Activated CD4-positive, alpha-beta T cell treated with anti-CD3 and anti-CD28 coated beads for 24 hours (primary cell): ENCODE data around the gene ETNPPL.

Experiments used
- DNase-seq, 2 donors: peaks; one replicate each; pipeline ENCODE4 v3.0.0-alpha.2; 2020; ENCODE audit warnings: low read depth in 2 of 2

The ETNPPL gene

DNA sequence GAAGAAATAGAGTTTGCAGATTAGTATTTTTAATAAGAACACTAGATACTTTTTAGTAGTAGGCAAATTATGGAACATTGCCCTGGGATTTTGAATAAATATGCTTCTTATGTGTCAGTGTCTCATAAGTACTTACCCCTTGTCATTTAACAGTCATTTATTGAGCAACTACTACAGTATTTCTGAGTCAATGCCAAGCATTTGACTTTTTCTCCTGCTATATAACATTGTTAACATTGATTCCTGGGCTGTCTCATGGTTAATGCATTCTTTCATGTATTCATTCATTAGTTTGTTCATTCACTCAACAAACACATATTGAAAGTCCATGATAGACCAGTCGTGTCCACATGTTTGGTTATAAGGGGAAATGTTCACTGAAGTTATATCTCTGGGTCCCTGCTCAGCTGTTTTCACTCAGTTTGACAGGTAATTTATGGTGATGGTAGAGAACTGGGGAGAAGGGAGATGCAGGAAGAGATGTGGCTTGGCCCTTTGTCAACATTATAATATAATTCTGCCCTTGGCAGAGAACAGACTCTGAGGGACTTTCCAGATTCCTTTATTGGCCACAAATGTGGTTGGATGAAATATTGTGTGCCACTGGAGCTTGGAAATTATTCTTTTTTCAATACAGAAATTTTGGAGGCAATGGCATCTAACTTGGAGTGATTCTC, 62.6 kb downstream of the ETNPPL start:
- no peak for DNase-seq

DNA sequence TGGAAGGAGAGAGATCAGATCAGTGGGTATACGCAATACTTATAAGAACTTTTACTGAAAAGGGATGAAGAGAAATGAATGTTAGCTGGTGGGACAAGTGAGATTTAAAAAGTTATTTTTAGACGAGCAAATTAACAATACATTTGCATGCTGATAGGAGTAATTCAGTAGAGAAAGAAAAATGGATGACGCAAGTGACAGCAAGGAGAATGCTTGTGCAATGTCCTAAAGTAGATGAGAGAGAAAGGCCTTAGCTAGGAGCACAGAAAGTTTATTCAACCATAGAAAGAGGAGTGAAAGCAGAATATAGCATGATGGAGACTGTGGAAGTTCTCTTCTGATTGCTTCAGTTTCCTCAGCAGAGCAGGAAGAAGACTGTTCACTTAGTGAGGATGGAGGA, 66.7 kb downstream of the ETNPPL start:
- DNase-seq: no peak

- no peak for DNase-seq
Observed at GRCh38 chr4:108695062-108695461, 67.8 kb downstream of the ETNPPL start.

GRCh38 chr4:108694423-108694822, 68.4 kb downstream of the ETNPPL start:
- DNase-seq: no peak

- no peak for DNase-seq
Observed at GRCh38 chr4:108693819-108694218, 69.0 kb downstream of the ETNPPL start.

GRCh38 chr4:108693211-108693610, 69.6 kb downstream of the ETNPPL start:
- DNase-seq: no peak
